ENCODE measurements around the gene NDUFS1. TPM values are rescaled to one million over a fixed set of nuclear protein-coding genes. Genes with fewer than 3 reads are reported as not detected.
"Not testable (repeated sequence)": the region's sequence is repeated elsewhere in the genome, so short reads cannot be mapped to it uniquely, and the experiment has no call there.

NDUFS1 gene
- polyA plus RNA-seq, 2 donors: 20.7 to 40.9 TPM

GRCh38 chr2:206164261-206164862 lies 5.1 kb upstream of the NDUFS1 start:
- 64% methylated on average over 2 of the region's 2 CpGs for WGBS, 2 donors
- Histone ChIP-seq H3K27me3 (ENCODE audit: control insufficient read depth in 1 of 2, insufficient read depth in 2 of 2, low read length in 2 of 2) (no peaks in the 10 kb centered on the region), H3K36me3 (ENCODE audit: control insufficient read depth in 2 of 2, insufficient read depth in 2 of 2, low read length in 1 of 2) (peaks cover 0 to 6% of the 10 kb centered on the region in 2 donors), H3K4me3 (ENCODE audit: low read depth in 1 of 2, low read length in 2 of 2) (no peak overlapping the region), H3K27ac (ENCODE audit: low read depth in 2 of 2, low read length in 1 of 2) (no peak overlapping the region), H3K4me1 (ENCODE audit: control insufficient read depth in 2 of 2, insufficient read depth in 2 of 2, low read length in 1 of 2) (peaks cover 2% of the 10 kb centered on the region in 2 donors), H3K9me3 (ENCODE audit: control insufficient read depth in 2 of 2, insufficient read depth in 1 of 2, low read depth in 1 of 2, low read length in 1 of 2) (no peaks in the 10 kb centered on the region)

DNA sequence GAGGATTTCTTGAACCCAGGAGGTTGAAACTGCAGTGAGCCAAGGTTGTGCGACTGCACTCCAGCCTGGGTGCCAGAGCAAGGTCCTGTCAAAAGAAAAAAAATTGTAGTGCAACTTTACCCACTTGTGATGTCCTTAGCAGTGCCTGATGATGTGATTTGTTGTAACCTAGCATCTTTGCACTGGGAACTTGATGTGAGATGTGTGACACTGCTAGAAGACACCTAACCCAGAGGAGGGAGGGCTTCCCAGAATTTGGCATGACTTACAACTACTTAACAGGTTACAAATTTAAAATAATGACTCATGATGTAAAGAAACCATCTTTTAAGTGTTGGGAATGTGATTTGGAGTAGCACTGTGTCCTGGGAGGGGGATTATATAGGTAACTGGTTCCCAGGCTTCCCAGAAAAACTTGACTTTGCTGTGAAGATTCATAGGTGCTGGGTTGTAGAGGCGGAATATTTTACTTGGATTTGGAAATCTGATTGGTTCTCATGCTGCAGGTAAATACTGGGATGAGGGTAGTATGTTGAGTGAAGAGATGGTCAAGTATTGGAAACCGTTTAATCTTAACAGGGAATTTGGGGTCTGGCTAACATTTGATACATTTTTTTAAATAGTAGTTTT lies 4.1 kb upstream of the NDUFS1 start:
- Histone ChIP-seq H3K36me3 (ENCODE audit: control insufficient read depth in 2 of 2, insufficient read depth in 2 of 2, low read length in 1 of 2) (peaks cover 0 to 6% of the 10 kb centered on the region in 2 donors), H3K27ac (ENCODE audit: low read depth in 2 of 2, low read length in 1 of 2) (no peak overlapping the region), H3K9me3 (ENCODE audit: control insufficient read depth in 2 of 2, insufficient read depth in 1 of 2, low read depth in 1 of 2, low read length in 1 of 2) (no peaks in the 10 kb centered on the region), H3K4me3 (ENCODE audit: low read depth in 1 of 2, low read length in 2 of 2) (no peak overlapping the region), H3K4me1 (ENCODE audit: control insufficient read depth in 2 of 2, insufficient read depth in 2 of 2, low read length in 1 of 2) (peaks cover 2% of the 10 kb centered on the region in 2 donors), H3K27me3 (ENCODE audit: control insufficient read depth in 1 of 2, insufficient read depth in 2 of 2, low read length in 2 of 2) (no peaks in the 10 kb centered on the region)
- 83 to 88% methylated on average over 3 of the region's 3 CpGs for WGBS, 2 donors

- H3K36me3 ChIP-seq (ENCODE audit: control insufficient read depth in 2 of 2, insufficient read depth in 2 of 2, low read length in 1 of 2); H3K4me1 ChIP-seq (ENCODE audit: control insufficient read depth in 2 of 2, insufficient read depth in 2 of 2, low read length in 1 of 2); H3K4me3 ChIP-seq (ENCODE audit: low read depth in 1 of 2, low read length in 2 of 2); H3K9me3 ChIP-seq (ENCODE audit: control insufficient read depth in 2 of 2, insufficient read depth in 1 of 2, low read depth in 1 of 2, low read length in 1 of 2); H3K27ac ChIP-seq (ENCODE audit: low read depth in 2 of 2, low read length in 1 of 2); H3K27me3 ChIP-seq (ENCODE audit: control insufficient read depth in 1 of 2, insufficient read depth in 2 of 2, low read length in 2 of 2): not testable (repeated sequence)
- 82 to 83% methylated on average over 4 of the region's 4 CpGs for WGBS, 2 donors
Observed at GRCh38 chr2:206162401-206162800, 3.2 kb upstream of the NDUFS1 start.

DNA sequence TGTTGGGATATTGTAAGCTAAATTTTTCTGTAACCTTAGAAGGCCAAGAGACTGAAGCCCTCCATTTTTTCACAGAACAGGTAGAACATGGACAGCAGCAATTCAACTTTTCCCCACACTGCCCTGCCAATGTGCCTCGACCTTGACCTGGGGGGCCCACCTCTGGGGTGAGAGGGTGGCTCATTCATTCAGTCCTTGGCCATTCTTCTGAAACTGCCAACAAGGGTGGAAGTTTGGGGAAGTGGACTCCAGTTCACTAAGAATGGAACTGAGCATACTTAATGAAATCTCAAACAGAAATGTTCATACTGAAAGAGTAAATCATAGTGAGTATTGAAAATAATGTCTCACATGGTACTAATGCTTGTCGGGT lies 1.5 kb upstream of the NDUFS1 start:
- peak overlapping the region; percentile 26 to 78 for H3K4me3 ChIP-seq (ENCODE audit: low read depth in 1 of 2, low read length in 2 of 2)
- no peaks in the 10 kb centered on the region for H3K9me3 ChIP-seq (ENCODE audit: control insufficient read depth in 2 of 2, insufficient read depth in 1 of 2, low read depth in 1 of 2, low read length in 1 of 2)
- peaks cover 2% of the 10 kb centered on the region in 2 donors for H3K4me1 ChIP-seq (ENCODE audit: control insufficient read depth in 2 of 2, insufficient read depth in 2 of 2, low read length in 1 of 2)
- peak overlapping the region; percentile 14 to 37 for H3K27ac ChIP-seq (ENCODE audit: low read depth in 2 of 2, low read length in 1 of 2)
- WGBS, 2 donors: 41 to 53% methylated on average over 2 of the region's 2 CpGs
- no peaks in the 10 kb centered on the region for H3K27me3 ChIP-seq (ENCODE audit: control insufficient read depth in 1 of 2, insufficient read depth in 2 of 2, low read length in 2 of 2)
- peaks cover 0 to 6% of the 10 kb centered on the region in 2 donors for H3K36me3 ChIP-seq (ENCODE audit: control insufficient read depth in 2 of 2, insufficient read depth in 2 of 2, low read length in 1 of 2)

GRCh38 chr2:206160125-206160806 lies 1.0 kb upstream of the NDUFS1 start:
- WGBS, 2 donors: 4% methylated on average over 30 of the region's 30 CpGs
- H3K27ac ChIP-seq (ENCODE audit: low read depth in 2 of 2, low read length in 1 of 2): peak overlapping the region; percentile 82 to 94
- peaks cover 0 to 6% of the 10 kb centered on the region in 2 donors for H3K36me3 ChIP-seq (ENCODE audit: control insufficient read depth in 2 of 2, insufficient read depth in 2 of 2, low read length in 1 of 2)
- H3K27me3 ChIP-seq (ENCODE audit: control insufficient read depth in 1 of 2, insufficient read depth in 2 of 2, low read length in 2 of 2): no peaks in the 10 kb centered on the region
- H3K4me3 ChIP-seq (ENCODE audit: low read depth in 1 of 2, low read length in 2 of 2): peak overlapping the region; percentile 72 to 78
- H3K9me3 ChIP-seq (ENCODE audit: control insufficient read depth in 2 of 2, insufficient read depth in 1 of 2, low read depth in 1 of 2, low read length in 1 of 2): no peaks in the 10 kb centered on the region
- peaks cover 2% of the 10 kb centered on the region in 2 donors for H3K4me1 ChIP-seq (ENCODE audit: control insufficient read depth in 2 of 2, insufficient read depth in 2 of 2, low read length in 1 of 2)

DNA sequence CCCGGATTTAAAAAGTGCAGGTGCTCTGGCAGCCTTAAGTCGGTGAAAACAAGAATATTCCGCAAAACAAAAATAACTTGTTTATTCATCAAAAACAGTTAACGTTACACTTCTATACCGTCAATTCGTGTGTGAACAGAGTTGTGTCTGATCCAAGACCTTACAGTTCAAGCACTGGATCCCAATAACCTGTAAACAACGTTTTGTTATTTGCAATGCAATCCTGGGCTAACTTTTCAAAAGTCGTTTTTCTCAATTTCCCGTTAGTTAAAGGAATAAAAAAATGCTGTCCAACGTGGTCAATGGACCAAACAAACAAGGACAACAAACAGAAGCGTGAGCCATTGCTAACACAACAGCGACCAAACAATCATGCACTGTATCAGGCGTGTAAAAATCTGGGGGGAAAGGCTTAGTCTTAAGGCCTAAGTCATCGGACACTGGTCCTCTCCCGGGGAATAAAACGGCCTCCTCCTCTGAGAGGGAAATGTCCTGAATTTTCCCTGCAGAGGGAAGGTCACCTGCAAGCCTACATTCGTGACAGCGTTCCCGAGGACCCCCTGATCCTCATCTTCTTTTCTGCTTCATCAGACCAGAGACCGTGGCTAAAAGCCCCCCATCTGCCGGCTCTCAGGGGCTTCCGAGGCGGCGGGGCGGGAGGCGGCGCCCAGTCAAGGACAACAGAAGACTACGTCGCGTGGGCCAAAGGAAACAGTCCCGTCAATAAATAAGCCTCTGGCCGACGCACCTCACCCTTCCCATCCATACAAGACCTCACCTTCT lies 490 bp downstream of the NDUFS1 start:
- WGBS, 2 donors: 1% methylated on average over 33 of the region's 33 CpGs
- H3K4me1 ChIP-seq (ENCODE audit: control insufficient read depth in 2 of 2, insufficient read depth in 2 of 2, low read length in 1 of 2): peaks cover 2% of the 10 kb centered on the region in 2 donors

DNA sequence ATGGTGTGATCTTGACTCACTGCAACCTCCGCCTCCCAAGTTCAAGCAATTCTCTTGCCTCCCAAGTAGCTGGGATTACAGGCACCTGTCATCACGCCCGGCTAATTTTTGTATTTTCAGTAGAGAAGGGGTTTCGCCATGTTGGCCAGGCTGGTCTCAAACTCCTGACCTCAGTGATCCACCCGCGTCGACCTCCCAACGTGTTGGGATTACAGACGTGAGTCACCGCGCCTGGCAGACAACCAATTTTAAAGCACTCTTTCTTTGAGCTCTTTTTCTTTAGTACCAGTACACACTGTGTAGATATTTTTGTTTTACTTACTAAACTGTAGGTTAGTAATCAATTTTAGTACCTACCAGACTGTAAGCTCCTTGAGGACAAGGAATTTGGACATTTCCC lies 2.2 kb downstream of the NDUFS1 start:
- H3K4me1 ChIP-seq (ENCODE audit: control insufficient read depth in 2 of 2, insufficient read depth in 2 of 2, low read length in 1 of 2): not testable (repeated sequence)
- peak overlapping the region in 1 of 2 donors; percentile 30 for H3K27ac ChIP-seq (ENCODE audit: low read depth in 2 of 2, low read length in 1 of 2)

More for the DNA sequence above, 490 bp downstream of the NDUFS1 start:
- peak overlapping the region; percentile 72 to 78 for H3K4me3 ChIP-seq (ENCODE audit: low read depth in 1 of 2, low read length in 2 of 2)
- peak overlapping the region; percentile 85 to 94 for H3K27ac ChIP-seq (ENCODE audit: low read depth in 2 of 2, low read length in 1 of 2)
- no peaks in the 10 kb centered on the region for H3K9me3 ChIP-seq (ENCODE audit: control insufficient read depth in 2 of 2, insufficient read depth in 1 of 2, low read depth in 1 of 2, low read length in 1 of 2)
- peaks cover 0 to 6% of the 10 kb centered on the region in 2 donors for H3K36me3 ChIP-seq (ENCODE audit: control insufficient read depth in 2 of 2, insufficient read depth in 2 of 2, low read length in 1 of 2)
- no peaks in the 10 kb centered on the region for H3K27me3 ChIP-seq (ENCODE audit: control insufficient read depth in 1 of 2, insufficient read depth in 2 of 2, low read length in 2 of 2)

DNA sequence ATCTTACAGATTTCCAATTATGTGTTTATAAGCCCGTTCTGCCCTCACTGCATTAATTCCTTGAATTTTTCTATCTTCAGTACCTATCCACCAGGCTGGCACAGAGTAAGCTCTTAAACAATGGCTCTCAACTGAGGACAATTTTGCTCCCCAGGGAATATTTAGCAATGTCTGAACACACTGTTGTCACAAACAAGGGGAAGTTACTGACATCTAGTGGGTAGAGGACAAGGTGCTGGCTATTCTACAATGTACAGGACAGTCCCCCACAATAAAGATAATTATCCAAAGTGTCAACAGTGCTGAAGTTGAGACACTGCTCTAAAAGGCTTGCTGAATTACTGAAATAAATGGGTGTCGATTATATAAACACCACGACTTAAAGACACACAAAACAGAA lies 5.0 kb downstream of the NDUFS1 start:
- no peak overlapping the region for H3K27ac ChIP-seq (ENCODE audit: low read depth in 2 of 2, low read length in 1 of 2)
- no peak overlapping the region for H3K4me3 ChIP-seq (ENCODE audit: low read depth in 1 of 2, low read length in 2 of 2)
- no peaks in the 10 kb centered on the region for H3K4me1 ChIP-seq (ENCODE audit: control insufficient read depth in 2 of 2, insufficient read depth in 2 of 2, low read length in 1 of 2)
- WGBS, 2 donors: 83 to 88% methylated on average over 3 of the region's 3 CpGs
- H3K36me3 ChIP-seq (ENCODE audit: control insufficient read depth in 2 of 2, insufficient read depth in 2 of 2, low read length in 1 of 2): peaks cover 0 to 4% of the 10 kb centered on the region in 2 donors
- H3K27me3 ChIP-seq (ENCODE audit: control insufficient read depth in 1 of 2, insufficient read depth in 2 of 2, low read length in 2 of 2): no peaks in the 10 kb centered on the region
- no peaks in the 10 kb centered on the region for H3K9me3 ChIP-seq (ENCODE audit: control insufficient read depth in 2 of 2, insufficient read depth in 1 of 2, low read depth in 1 of 2, low read length in 1 of 2)

More for the DNA sequence above, 2.2 kb downstream of the NDUFS1 start:
- WGBS, 2 donors: 80 to 87% methylated on average over 11 of the region's 11 CpGs
- not testable (repeated sequence) for H3K27me3 ChIP-seq (ENCODE audit: control insufficient read depth in 1 of 2, insufficient read depth in 2 of 2, low read length in 2 of 2); H3K4me3 ChIP-seq (ENCODE audit: low read depth in 1 of 2, low read length in 2 of 2); H3K9me3 ChIP-seq (ENCODE audit: control insufficient read depth in 2 of 2, insufficient read depth in 1 of 2, low read depth in 1 of 2, low read length in 1 of 2); H3K36me3 ChIP-seq (ENCODE audit: control insufficient read depth in 2 of 2, insufficient read depth in 2 of 2, low read length in 1 of 2)

DNA sequence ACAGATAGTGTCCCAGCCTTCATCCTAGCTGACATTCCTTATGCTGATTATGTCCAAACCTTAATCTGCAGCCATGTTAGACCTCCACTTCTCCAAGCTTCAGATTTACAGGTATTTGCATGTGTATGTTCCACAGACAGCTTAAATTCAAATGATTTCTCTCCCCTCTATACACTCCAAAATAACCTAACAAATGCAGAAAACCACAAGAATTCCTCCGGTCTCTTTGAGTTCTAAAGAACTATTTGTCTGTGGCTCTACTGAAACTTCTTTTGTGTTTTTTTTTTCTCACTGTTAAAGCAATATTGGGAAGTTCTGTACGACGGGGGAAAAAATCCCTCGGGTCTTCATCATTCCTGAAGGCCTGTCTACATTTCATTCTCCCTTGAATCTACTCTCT lies 8.6 kb downstream of the NDUFS1 start:
- WGBS, 2 donors: 84 to 89% methylated on average over 4 of the region's 4 CpGs

More for the DNA sequence above, 8.6 kb downstream of the NDUFS1 start:
- peaks cover 0 to 11% of the 10 kb centered on the region in 2 donors for H3K36me3 ChIP-seq (ENCODE audit: control insufficient read depth in 2 of 2, insufficient read depth in 2 of 2, low read length in 1 of 2)
- no peak overlapping the region for H3K27ac ChIP-seq (ENCODE audit: low read depth in 2 of 2, low read length in 1 of 2)
- no peaks in the 10 kb centered on the region for H3K9me3 ChIP-seq (ENCODE audit: control insufficient read depth in 2 of 2, insufficient read depth in 1 of 2, low read depth in 1 of 2, low read length in 1 of 2)
- no peaks in the 10 kb centered on the region for H3K27me3 ChIP-seq (ENCODE audit: control insufficient read depth in 1 of 2, insufficient read depth in 2 of 2, low read length in 2 of 2)
- no peaks in the 10 kb centered on the region for H3K4me1 ChIP-seq (ENCODE audit: control insufficient read depth in 2 of 2, insufficient read depth in 2 of 2, low read length in 1 of 2)
- no peak overlapping the region for H3K4me3 ChIP-seq (ENCODE audit: low read depth in 1 of 2, low read length in 2 of 2)

Data from esophagus (tissue), 2 donors.